Measurements from ENCODE around the gene NCS1.

The NCS1 gene

DNA sequence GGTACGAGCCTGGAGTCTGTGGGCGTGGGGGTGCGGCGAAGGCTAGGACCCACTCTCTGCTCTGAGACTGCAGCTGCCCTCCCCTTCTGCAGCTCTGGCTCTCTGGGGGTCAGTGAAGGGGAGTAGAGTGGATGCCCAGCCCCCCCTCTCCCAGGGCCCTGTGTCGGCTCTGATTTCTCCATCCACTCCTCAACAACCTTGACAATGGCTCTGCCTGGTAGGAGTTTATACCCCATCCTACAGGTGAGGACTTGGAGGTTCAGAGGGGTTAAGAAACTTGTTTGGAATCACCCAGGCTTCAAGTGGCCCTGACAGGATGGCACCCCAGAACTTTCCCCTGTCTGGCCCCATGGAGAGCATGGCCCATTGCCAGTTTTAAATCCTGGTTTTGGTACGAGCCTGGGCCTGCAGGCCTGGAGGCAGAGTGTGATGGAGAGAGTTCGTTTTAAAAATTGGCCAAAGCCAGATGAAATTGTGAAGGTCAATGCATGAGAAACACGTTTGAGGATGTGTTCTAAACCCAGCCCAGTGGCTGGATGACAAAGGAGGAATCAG lies 22.3 kb downstream of the NCS1 start:
- no peak for DNase-seq (ENCODE audit: low spot score)

GRCh38 chr9:130195638-130196037 lies 23.4 kb downstream of the NCS1 start:
- no peak for DNase-seq (ENCODE audit: low spot score)

DNA sequence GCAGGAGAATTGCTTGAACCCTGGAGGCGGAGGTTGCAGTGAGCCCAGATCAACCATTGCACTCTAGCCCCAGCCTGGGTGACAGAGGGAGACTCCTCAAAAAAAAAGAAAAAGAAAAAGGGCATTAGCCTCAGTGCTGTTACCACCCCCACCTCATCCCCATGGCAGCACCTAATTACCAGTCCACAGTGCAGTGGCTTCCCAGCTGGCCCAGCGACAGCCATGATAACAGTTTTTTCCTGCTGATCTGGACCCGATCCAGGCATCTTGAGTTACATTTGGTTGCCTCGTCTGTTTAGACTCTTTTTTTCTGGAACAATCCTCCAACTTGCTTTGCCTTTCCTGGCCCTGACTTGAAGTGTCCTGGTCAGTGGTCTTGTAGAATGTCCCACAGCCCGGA lies 24.4 kb downstream of the NCS1 start:
- DNase-seq (ENCODE audit: low spot score) = no peak

GRCh38 chr9:130197386-130197785 lies 25.2 kb downstream of the NCS1 start:
- DNase-seq (ENCODE audit: low spot score) = no peak

- DNase-seq (ENCODE audit: low spot score) = no peak
Measured at GRCh38 chr9:130197888-130198287, 25.7 kb downstream of the NCS1 start.

DNA sequence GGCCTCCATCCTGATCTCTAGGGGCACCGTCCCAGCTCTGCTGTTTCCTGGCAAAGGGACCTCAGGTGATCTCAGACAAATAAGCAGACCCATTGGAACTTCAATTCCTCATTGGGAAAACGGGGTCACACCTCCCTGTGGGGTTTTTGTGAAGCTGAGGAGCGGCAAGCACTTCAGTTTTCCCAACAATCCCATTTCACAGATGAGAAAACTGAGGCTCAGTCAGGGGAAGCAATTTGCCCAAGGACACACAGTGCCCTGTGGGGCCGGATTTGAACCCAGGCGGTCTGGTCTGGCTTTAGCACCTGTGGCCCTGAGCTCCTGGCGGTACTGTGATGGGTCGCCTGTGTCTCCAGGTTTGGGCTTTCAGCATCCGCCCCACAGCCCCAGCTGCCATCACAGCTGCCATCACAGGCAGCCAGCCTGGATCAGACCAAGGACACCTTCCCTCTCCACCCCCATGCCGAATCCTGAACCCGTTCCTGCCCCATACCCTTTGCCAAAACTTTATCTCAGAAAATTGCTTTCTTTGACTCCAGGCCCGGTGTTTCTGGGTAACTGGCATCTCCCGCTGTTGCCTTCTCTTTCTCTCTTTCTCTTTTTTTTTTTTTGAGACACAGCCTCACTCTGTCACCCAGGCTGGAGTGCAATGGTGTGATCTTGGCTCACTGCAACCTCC lies 26.4 kb downstream of the NCS1 start:
- no peak for DNase-seq (ENCODE audit: low spot score)

- no peak for DNase-seq (ENCODE audit: low spot score)
Measured at GRCh38 chr9:130199605-130200004, 27.4 kb downstream of the NCS1 start.

- peak; percentile 52 for DNase-seq (ENCODE audit: low spot score)
Measured at GRCh38 chr9:130200038-130200849, 28.0 kb downstream of the NCS1 start.

DNA sequence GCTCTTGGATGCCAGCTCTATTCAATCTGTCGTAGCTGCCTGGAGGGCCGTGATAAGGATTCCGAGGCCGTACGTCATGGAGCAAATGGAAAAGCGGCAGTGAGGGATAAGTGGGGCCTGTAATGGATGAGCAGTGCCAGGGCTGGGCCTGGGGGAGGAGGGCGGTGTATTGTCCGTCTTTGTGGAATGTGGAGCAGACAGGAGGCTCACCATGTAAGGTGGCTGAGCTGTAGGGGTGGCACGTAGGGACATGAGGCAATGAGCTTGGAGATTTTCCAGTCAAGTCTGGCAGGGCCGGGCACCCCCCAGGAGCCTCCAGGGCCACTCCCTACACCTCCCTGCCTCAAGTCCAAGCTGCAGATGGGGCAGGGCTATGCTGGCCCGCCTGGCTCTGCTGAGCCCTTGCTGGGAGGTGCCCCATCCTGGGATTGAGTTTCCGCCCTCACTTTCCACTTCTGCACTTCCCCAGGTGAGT lies 29.2 kb downstream of the NCS1 start:
- no peak for DNase-seq (ENCODE audit: low spot score)

DNA sequence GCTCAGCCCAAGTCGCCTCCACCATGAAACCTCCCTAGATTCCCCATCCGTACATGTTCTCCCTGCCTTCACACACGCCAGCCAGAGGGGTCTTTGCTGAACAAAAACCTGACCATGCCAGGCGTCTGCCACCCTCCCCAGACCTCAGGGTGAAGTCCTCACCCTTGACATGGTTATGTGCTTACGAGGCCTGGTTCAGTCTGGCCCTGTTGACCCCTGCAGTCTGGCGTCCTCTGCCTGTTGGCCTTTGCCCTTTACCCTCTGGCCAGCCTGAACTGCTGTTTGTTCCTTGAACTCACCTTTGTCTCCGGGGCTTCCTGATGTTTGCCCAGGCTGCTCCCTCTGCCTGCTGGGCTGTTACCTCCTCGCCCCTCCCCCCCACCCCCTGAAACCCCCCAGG lies 29.8 kb downstream of the NCS1 start:
- DNase-seq (ENCODE audit: low spot score) = no peak

DNA sequence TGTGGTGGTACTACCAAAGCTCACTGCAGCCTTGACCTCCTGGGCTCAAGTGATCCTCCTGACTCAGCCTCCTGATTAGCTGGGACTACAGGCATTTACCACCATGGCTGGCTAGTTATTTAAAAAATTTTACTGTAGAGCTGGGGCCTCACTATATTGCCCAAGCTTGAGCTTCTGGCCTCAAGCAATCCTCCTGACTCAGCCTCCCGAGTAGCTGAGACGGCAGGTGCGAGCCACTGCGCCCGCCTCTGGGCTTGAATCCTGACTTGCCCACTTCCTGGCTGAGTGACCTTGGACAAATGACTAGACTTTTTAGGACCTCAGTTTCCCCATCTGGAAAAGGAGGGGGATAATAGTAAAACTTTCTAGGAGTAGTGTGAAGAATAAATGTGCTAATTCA lies 32.1 kb downstream of the NCS1 start:
- no peak for DNase-seq (ENCODE audit: low spot score)

GRCh38 chr9:130204959-130205358 lies 32.8 kb downstream of the NCS1 start:
- no peak for DNase-seq (ENCODE audit: low spot score)

GRCh38 chr9:130205912-130206311 lies 33.7 kb downstream of the NCS1 start:
- no peak for DNase-seq (ENCODE audit: low spot score)

- no peak for DNase-seq (ENCODE audit: low spot score)
Measured at GRCh38 chr9:130206579-130206978, 34.4 kb downstream of the NCS1 start.

DNA sequence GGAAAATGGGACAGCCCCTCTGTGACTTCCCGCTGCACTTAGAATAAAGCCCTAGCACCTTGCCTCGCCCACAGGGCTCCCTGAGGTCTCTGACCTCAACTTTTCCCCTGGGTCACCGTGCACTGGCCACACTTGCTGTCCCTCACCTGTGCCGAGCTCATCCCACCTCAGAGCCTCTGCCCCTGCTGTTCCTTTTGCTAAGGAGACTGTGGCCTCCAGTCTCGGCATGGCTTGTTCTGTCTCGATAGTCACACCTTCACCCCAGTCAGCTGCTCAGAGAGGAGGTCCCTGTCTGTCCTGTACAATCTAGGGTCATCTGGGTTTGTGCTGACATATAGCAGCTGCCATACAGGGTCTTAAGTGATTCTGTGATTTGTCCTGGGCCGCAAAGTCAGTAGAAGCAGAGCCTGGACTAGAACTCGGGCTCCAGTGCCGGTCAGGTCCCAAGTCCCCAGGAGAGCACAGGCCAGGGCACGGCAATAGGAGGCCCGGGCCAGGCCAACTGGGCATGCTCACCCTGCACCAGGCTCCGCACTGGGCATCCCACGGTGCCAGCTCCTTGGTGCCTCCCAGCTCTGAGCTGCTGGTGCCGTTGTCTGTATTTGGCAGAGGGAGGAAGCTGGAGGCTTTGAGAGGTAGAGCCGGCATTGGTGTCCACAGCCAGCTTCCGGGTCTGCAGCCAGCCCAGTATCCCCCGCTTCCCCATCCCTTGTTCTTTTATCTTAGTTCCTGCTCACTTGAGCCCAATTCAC lies 35.2 kb downstream of the NCS1 start:
- no peak for DNase-seq (ENCODE audit: low spot score)

- DNase-seq (ENCODE audit: low spot score) = no peak
Measured at GRCh38 chr9:130208600-130209347, 36.6 kb downstream of the NCS1 start.

- no peak for DNase-seq (ENCODE audit: low spot score)
Measured at GRCh38 chr9:130209422-130209821, 37.2 kb downstream of the NCS1 start.

GRCh38 chr9:130211548-130212226 lies 39.5 kb downstream of the NCS1 start:
- DNase-seq (ENCODE audit: low spot score) = no peak

DNA sequence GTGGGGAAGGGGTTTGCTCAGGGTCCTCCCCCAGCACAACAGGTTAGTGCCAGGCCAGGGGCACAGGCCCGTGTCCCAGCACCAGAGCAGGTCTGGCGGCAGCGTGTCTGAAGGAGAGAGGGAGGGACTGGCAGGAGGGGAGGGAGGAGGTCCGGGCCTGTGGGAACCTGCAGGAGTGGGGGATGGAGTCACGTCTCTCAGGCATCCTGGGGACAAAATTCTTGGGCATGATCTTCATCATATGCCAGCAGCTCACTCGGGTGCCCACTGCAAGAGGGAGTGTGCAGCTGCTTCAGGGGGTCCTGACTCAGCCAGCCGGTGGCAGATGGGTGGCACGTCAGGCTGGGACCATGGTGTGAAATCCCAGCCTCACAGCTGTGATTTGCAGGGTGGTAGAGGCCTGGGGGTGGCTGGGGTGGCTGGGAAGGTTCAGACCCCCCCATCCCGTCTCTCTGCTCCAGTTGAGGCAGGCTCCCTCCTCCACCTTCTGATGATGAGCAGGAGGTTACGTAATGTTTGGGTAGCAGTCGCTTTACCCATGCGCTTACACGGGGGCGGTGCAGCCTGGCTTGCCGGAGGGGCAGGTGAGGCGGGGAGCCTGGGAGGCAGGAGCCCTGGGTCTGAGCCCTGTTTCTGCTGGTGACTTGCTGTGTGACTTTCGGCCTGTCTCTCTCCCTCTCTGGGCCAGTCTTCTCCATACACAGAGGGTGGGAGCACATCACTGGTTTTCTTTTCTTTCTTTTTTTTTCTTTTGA lies 40.5 kb downstream of the NCS1 start:
- peak; percentile 65 for DNase-seq (ENCODE audit: low spot score)
